CD4-positive, alpha-beta T cell treated with Interferon gamma for 1 hour (primary cell): Measurements from ENCODE around the gene RNF222.

Experiments used
- DNase-seq: peaks from one replicate; pipeline ENCODE4 v3.0.0-alpha.2; 2020

RNF222 gene

GRCh38 chr17:8397636-8398035, at the start of gene RNF222:
Gene RNF222, minus strand, starts transcription at chr17:8397827. Its CDS starts 4,366 bp downstream, at chr17:8393461.
- no peak for DNase-seq

- no peak for DNase-seq
These were observed 47.9 kb upstream of the RNF222 start for GRCh38 chr17:8445536-8445935.

- DNase-seq = no peak
These were observed 46.9 kb upstream of the RNF222 start for GRCh38 chr17:8444494-8444893.

GRCh38 chr17:8443756-8444155, 46.1 kb upstream of the RNF222 start:
- no peak for DNase-seq

- no peak for DNase-seq
These were observed 44.7 kb upstream of the RNF222 start for GRCh38 chr17:8442310-8442709.

GRCh38 chr17:8441690-8442089, 44.1 kb upstream of the RNF222 start:
- no peak for DNase-seq

- DNase-seq = no peak
These were observed 42.1 kb upstream of the RNF222 start for GRCh38 chr17:8439681-8440080.

GRCh38 chr17:8438441-8438840, 40.8 kb upstream of the RNF222 start:
- DNase-seq = no peak

GRCh38 chr17:8436844-8437171, 39.2 kb upstream of the RNF222 start:
- no peak for DNase-seq

GRCh38 chr17:8436169-8436843, 38.7 kb upstream of the RNF222 start:
- peak; percentile 46 for DNase-seq

- DNase-seq = peak; percentile 98
These were observed 37.9 kb upstream of the RNF222 start, which contains the start of gene NDEL1 for GRCh38 chr17:8435245-8436168. Gene NDEL1, plus strand, starts transcription at chr17:8435884. Its CDS starts 8,388 bp downstream, at chr17:8444272.

GRCh38 chr17:8430966-8431365, 33.3 kb upstream of the RNF222 start:
- no peak for DNase-seq

GRCh38 chr17:8426802-8427201, 29.2 kb upstream of the RNF222 start:
- DNase-seq = no peak

GRCh38 chr17:8426094-8426720, 28.6 kb upstream of the RNF222 start:
- no peak for DNase-seq

- DNase-seq = no peak
These were observed 23.9 kb upstream of the RNF222 start for GRCh38 chr17:8421571-8421970.

- DNase-seq = peak; percentile 13
These were observed 22.7 kb upstream of the RNF222 start for GRCh38 chr17:8420041-8420934.

GRCh38 chr17:8419305-8419704, 21.7 kb upstream of the RNF222 start:
- no peak for DNase-seq

- no peak for DNase-seq
These were observed 20.8 kb upstream of the RNF222 start for GRCh38 chr17:8418471-8418870.

GRCh38 chr17:8417806-8418205, 20.2 kb upstream of the RNF222 start:
- DNase-seq = peak; percentile 50

- no peak for DNase-seq
These were observed 16.3 kb upstream of the RNF222 start for GRCh38 chr17:8413938-8414337.

GRCh38 chr17:8413328-8413727, 15.7 kb upstream of the RNF222 start:
- DNase-seq = no peak

- no peak for DNase-seq
These were observed 14.5 kb upstream of the RNF222 start for GRCh38 chr17:8412089-8412488.

- DNase-seq = no peak
These were observed 13.2 kb upstream of the RNF222 start for GRCh38 chr17:8410883-8411238.
